ENCODE results near the gene PLPP3. TPM values are rescaled to one million over a fixed set of nuclear protein-coding genes. Genes with fewer than 3 reads are reported as not detected.

Gene PLPP3
- total and polyA plus RNA-seq, 2 of the 8 experiments (the other 6 are each of a cell fraction or from before 2014, with no cell fraction given), result 33.2 to 42.0 TPM

DNA sequence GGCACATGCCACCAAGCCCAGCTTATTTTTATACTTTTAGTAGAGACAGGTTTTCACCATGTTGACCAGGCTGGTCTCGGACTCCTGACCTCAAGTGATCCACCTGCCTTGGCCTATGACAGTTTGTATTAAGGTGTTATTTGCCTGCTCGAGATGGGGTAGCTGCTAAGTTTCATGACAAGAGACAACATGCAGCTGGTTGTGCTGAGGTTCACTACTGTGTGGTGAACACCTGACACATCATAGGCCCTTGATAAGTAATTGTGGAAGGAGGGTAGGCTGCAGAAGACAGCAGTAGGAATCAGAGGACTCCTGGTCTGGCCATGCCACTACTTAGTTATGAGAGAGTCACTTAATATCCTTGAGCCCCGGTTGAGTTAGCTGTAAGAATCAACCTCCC is 46.2 kb downstream of the PLPP3 start:
- Histone ChIP-seq H3K36me3 (ENCODE audit: control insufficient read depth in 2 of 4, insufficient read depth in 4 of 4, low read length in 3 of 4) (peaks cover 0 to 60% (median 16%) of the 10 kb centered on the region in 4 experiments; a peak in 7 of 8 replicates), H3K27ac (ENCODE audit: low read depth, low read length) (0 out of 2 replicates have a peak overlapping the region, but pooled peaks have one; percentile 6), H3K4me1 (replicated peaks in 1 of 4; ENCODE audit: control insufficient read depth in 3 of 4, insufficient read depth in 4 of 4, low read length in 3 of 4) (peaks cover 12 to 60% (median 54%) of the 10 kb centered on the region in 4 experiments), H4K20me1 (replicated peaks in 1 of 2; ENCODE audit: control insufficient read depth in 1 of 2, insufficient read depth in 2 of 2, low read length in 2 of 2) (no peaks in the 10 kb centered on the region), H3K23me2 (ENCODE audit: low read depth, low read length) (no peaks in the 10 kb centered on the region; the same call in 1 of the 2 replicates), H2BK5ac (ENCODE audit: low read depth, low read length) (peak overlapping the region; percentile 96; the same call in 1 of the 2 replicates), H2BK120ac (replicated peaks; ENCODE audit: low read depth, low read length) (no peak overlapping the region), H3K14ac (ENCODE audit: insufficient read length) (no peak overlapping the region), H2BK20ac (ENCODE audit: low read length) (no peak overlapping the region; the same call in 1 of the 2 replicates), H3K4me2 (ENCODE audit: insufficient read depth in 1 of 2, low read depth in 2 of 2, low read length in 2 of 2) (no peak overlapping the region), H2BK12ac (ENCODE audit: low read depth, low read length) (peak overlapping the region; percentile 77; the same call in 1 of the 2 replicates), H4K91ac (replicated peaks; ENCODE audit: insufficient read length, low read length) (peak overlapping the region; percentile 94), H3K18ac (ENCODE audit: extremely low read depth, low read length) (peak overlapping the region; percentile 33; the same call in 1 of the 2 replicates), H2AFZ (ENCODE audit: low read length) (no peak overlapping the region), H3K9me3 (ENCODE audit: insufficient read depth in 2 of 2, low read depth in 1 of 2, low read length in 1 of 2) (no peaks in the 10 kb centered on the region), H2BK15ac (ENCODE audit: low read length) (no peak overlapping the region), H3K27me3 (replicated peaks in 1 of 4; ENCODE audit: control insufficient read depth in 3 of 4, extremely low read depth in 1 of 4, insufficient read depth in 3 of 4, low read length in 3 of 4) (no peaks in the 10 kb centered on the region), H3K79me1 (ENCODE audit: low read depth, low read length) (peaks cover 31% of the 10 kb centered on the region), H3K4ac (replicated peaks; ENCODE audit: insufficient read length, low read depth, low read length) (peak overlapping the region; percentile 81), H3K56ac (replicated peaks; ENCODE audit: insufficient read length, low read depth, low read length) (no peak overlapping the region), H3K4me3 (ENCODE audit: extremely low read depth in 1 of 4, insufficient read depth in 2 of 4, low read depth in 3 of 4, low read length in 4 of 4) (no peak overlapping the region), H3K79me2 (ENCODE audit: control insufficient read depth in 1 of 2, insufficient read depth in 2 of 2, low read length in 2 of 2) (peaks cover 29 to 79% of the 10 kb centered on the region in 2 experiments), H4K8ac (ENCODE audit: extremely low read depth, insufficient read depth, low read length) (no peak overlapping the region), H2AK5ac (ENCODE audit: low read depth, low read length) (peak overlapping the region; percentile 87), H4K5ac (ENCODE audit: insufficient read length, low read depth, low read length) (no peak overlapping the region), H3K9ac (replicated peaks in 1 of 4; ENCODE audit: extremely low read depth in 1 of 4, low read depth in 3 of 4, low read length in 3 of 4) (no peak overlapping the region), H3K23ac (ENCODE audit: insufficient read length) (no peak overlapping the region)
- DNase-seq (ENCODE audit: low read depth in 1 of 2, low spot score in 2 of 2), result no peak
- FAIRE-seq, result no peak
- POLR2A ChIA-PET (ENCODE audit: partially characterized antibody), result interaction anchor here (0.7 to 1.8 kb wide), 4 partner anchors 15 to 80 kb away, joined by 3 to 6 read pairs (median 4); no protein-coding TSS in a partner anchor
- 89% methylated on average over 3 of the region's 3 CpGs; no CpG with 5 or more reads in 1 of the 2 experiments for WGBS, 2 experiments (ENCODE audit: extremely low coverage in 1 of 2, insufficient coverage in 1 of 2, insufficient read length in 1 of 2, insufficient replicate concordance in 2 of 2, low coverage in 1 of 2, low lambda C conversion rate in 2 of 2, missing lambda C conversion rate in 1 of 2)
- CTCF ChIA-PET (ENCODE audit: partially characterized antibody), result interaction anchor here (1.3 to 3.1 kb wide), 2 partner anchors 10 to 45 kb away, joined by 3 to 13 read pairs; partner anchors contain the start of gene PLPP3
- TF ChIP-seq RFX5 (IDR thresholded peaks at IDR 0.05; ENCODE audit: borderline replicate concordance, low read depth, low read length), result no peak
- TF ChIP-seq ZNF274 (IDR thresholded peaks at IDR 0.05; ENCODE audit: borderline replicate concordance, extremely low read depth, low read length), result no peak
- no peak for TF ChIP-seq SP1 (IDR thresholded peaks at IDR 0.05; ENCODE audit: low read depth, low read length)
- no peak for TF ChIP-seq TAF7 (optimal IDR thresholded peaks at IDR 0.05; ENCODE audit: borderline replicate concordance, low read depth, low read length)
- TF ChIP-seq, protein P1, sequence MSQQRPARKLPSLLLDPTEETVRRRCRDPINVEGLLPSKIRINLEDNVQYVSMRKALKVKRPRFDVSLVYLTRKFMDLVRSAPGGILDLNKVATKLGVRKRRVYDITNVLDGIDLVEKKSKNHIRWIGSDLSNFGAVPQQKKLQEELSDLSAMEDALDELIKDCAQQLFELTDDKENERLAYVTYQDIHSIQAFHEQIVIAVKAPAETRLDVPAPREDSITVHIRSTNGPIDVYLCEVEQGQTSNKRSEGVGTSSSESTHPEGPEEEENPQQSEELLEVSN (IDR thresholded peaks at IDR 0.05), result no peak
- no peak for TF ChIP-seq GTF2F1 (IDR thresholded peaks at IDR 0.05; ENCODE audit: borderline replicate concordance, low read depth, low read length)
- no peak for TF ChIP-seq CHD1 (IDR thresholded peaks at IDR 0.05; ENCODE audit: low read depth, low read length)
- no peak for TF ChIP-seq CEBPB (IDR thresholded peaks at IDR 0.05; ENCODE audit: low read depth, low read length)
- no peak for TF ChIP-seq ATF2 (IDR thresholded peaks at IDR 0.05; ENCODE audit: low read length)
- no peak for TF ChIP-seq CHD2 (IDR thresholded peaks at IDR 0.05; ENCODE audit: low read length)
- TF ChIP-seq MAFK (IDR thresholded peaks at IDR 0.05; ENCODE audit: low read depth, low read length), result no peak
- no peak for TF ChIP-seq SP4 (IDR thresholded peaks at IDR 0.05; ENCODE audit: low read length)

Measured in H1 (cell line).